Right atrium auricular region (tissue), 2 donors: ENCODE data around the gene UMODL1. TPM values are rescaled to one million over a fixed set of nuclear protein-coding genes. Genes with fewer than 3 reads are reported as not detected.
"Not testable (repeated sequence)": the region's sequence is repeated elsewhere in the genome, so short reads cannot be mapped to it uniquely, and the experiment has no call there.

ENCODE experiments used
- DNase-seq: peaks from one replicate; pipeline ENCODE4 v3.0.0-alpha.2; 2019; ENCODE audit warnings: low spot score
- H3K27ac ChIP-seq, 2 donors: fragments of 200-600 bp; sonication (generic); 1 replicate in 1 of 2; 2 replicates in 1 of 2; pipeline ENCODE4 v1.5.1; 2016 to 2019
- H3K27me3 ChIP-seq, 2 donors: fragments of 200-600 bp; sonication (generic); one replicate each; pipeline versions ENCODE4 v1.5.1 to v1.6.0; 2017 to 2019
- H3K36me3 ChIP-seq: fragments of 200-600 bp; sonication (generic); one replicate; pipeline ENCODE4 v1.5.1; 2016
- H3K4me1 ChIP-seq, 2 donors: fragments of 200-600 bp; sonication (generic); one replicate each; pipeline versions ENCODE4 v1.5.1 to v1.6.0; 2017 to 2019
- H3K4me3 ChIP-seq, 2 donors: fragments of 200-600 bp; sonication (generic); 1 replicate in 1 of 2; 2 replicates in 1 of 2; pipeline ENCODE4 v1.5.1; 2017 to 2019; ENCODE audit warnings: mild to moderate bottlenecking in 1 of 2, moderate library complexity in 1 of 2
- H3K9me3 ChIP-seq, 2 donors: fragments of 200-600 bp; sonication (generic); one replicate each; pipeline ENCODE4 v1.5.1; 2019
- CTCF ChIP-seq, 2 donors: fragments of 200-600 bp; sonication (generic); IDR thresholded peaks; one replicate each; pipeline ENCODE4 v1.5.1; 2019; ENCODE audit warnings: antibody characterized with exemption in 2 of 2
- total RNA-seq, 2 donors: library from RNA; depleted of rRNA; stranded (reverse); fragments of >200 nt; gene quantifications; one replicate each; pipeline ENCODE4 v1.1.0, GENCODE V29; 2016

Gene UMODL1
- total RNA-seq, 2 donors from 2014 or later: not detected

GRCh38 chr21:42075686-42076471 is 4.8 kb downstream of the UMODL1 start:
- H3K4me1 ChIP-seq: no peaks in the 10 kb centered on the region
- no peak for DNase-seq
- H3K36me3 ChIP-seq: no peaks in the 10 kb centered on the region
- H3K27me3 ChIP-seq: no peaks in the 10 kb centered on the region
- no peak overlapping the region for H3K27ac ChIP-seq
- no peaks in the 10 kb centered on the region for H3K9me3 ChIP-seq
- TF ChIP-seq CTCF (IDR thresholded peaks at IDR 0.05): no peak
- H3K4me3 ChIP-seq: no peak overlapping the region

GRCh38 chr21:42077685-42078238 is 6.6 kb downstream of the UMODL1 start:
- H3K4me1 ChIP-seq, H3K4me3 ChIP-seq, H3K36me3 ChIP-seq, H3K27ac ChIP-seq, DNase-seq, H3K27me3 ChIP-seq, H3K9me3 ChIP-seq: not testable (repeated sequence)

GRCh38 chr21:42078247-42079007 is 7.3 kb downstream of the UMODL1 start:
- not testable (repeated sequence) for H3K4me1 ChIP-seq, H3K27ac ChIP-seq, H3K27me3 ChIP-seq, H3K36me3 ChIP-seq, DNase-seq, H3K9me3 ChIP-seq, H3K4me3 ChIP-seq

- H3K36me3 ChIP-seq: no peaks in the 10 kb centered on the region
- H3K4me1 ChIP-seq: no peaks in the 10 kb centered on the region
- H3K27ac ChIP-seq: no peak overlapping the region
- no peaks in the 10 kb centered on the region for H3K27me3 ChIP-seq
- no peak overlapping the region for H3K4me3 ChIP-seq
- no peak for DNase-seq
- H3K9me3 ChIP-seq: no peaks in the 10 kb centered on the region
- no peak for TF ChIP-seq CTCF (IDR thresholded peaks at IDR 0.05)
Observed at GRCh38 chr21:42079008-42079938, 8.2 kb downstream of the UMODL1 start.

GRCh38 chr21:42079939-42080787 is 9.0 kb downstream of the UMODL1 start:
- no peak for TF ChIP-seq CTCF (IDR thresholded peaks at IDR 0.05)
- H3K27ac ChIP-seq: no peak overlapping the region

GRCh38 chr21:42080788-42081083 is 9.6 kb downstream of the UMODL1 start:
- DNase-seq: no peak
- no peaks in the 10 kb centered on the region for H3K9me3 ChIP-seq
- H3K27me3 ChIP-seq: no peaks in the 10 kb centered on the region
- H3K4me1 ChIP-seq: no peaks in the 10 kb centered on the region
- no peak for TF ChIP-seq CTCF (IDR thresholded peaks at IDR 0.05)
- H3K4me3 ChIP-seq: no peak overlapping the region
- H3K36me3 ChIP-seq: no peaks in the 10 kb centered on the region
- no peak overlapping the region for H3K27ac ChIP-seq

More at GRCh38 chr21:42079939-42080787, 9.0 kb downstream of the UMODL1 start:
- Histone ChIP-seq H3K4me3 (no peak overlapping the region), H3K36me3 (no peaks in the 10 kb centered on the region), H3K4me1 (no peaks in the 10 kb centered on the region), H3K9me3 (no peaks in the 10 kb centered on the region), H3K27me3 (no peaks in the 10 kb centered on the region)
- no peak for DNase-seq
